ENCODE measurements around the gene DNAJA3. TPM values are rescaled to one million over a fixed set of nuclear protein-coding genes. Genes with fewer than 3 reads are reported as not detected.

DNAJA3 gene
- total and polyA plus RNA-seq, 9 of the 15 experiments (the other 6 are each of a cell fraction or from before 2014, with no cell fraction given): 8.1 to 105 (median 79.0) TPM

- Histone ChIP-seq H3K9ac (ENCODE audit: insufficient read depth in 1 of 2, low read depth in 2 of 2, low read length in 2 of 2) (peak overlapping the region; percentile 40 to 74; a peak in 3 of 4 replicates), H3K4me3 (peak overlapping the region; percentile 45), H3K27ac (ENCODE audit: extremely low read depth, low read depth, low read length) (peak overlapping the region; percentile 87), H3K27me3 (ENCODE audit: control insufficient read depth in 2 of 2, insufficient read depth in 2 of 2, low read length in 2 of 2) (no peaks in the 10 kb centered on the region), H3K9me1 (ENCODE audit: control insufficient read depth, insufficient read depth, low read length) (no peaks in the 10 kb centered on the region), H3K4me1 (replicated peaks in 1 of 2; ENCODE audit: control insufficient read depth in 2 of 2, insufficient read depth in 2 of 2, low read length in 2 of 2) (peaks cover 13 to 23% of the 10 kb centered on the region in 2 experiments; a peak in 4 of 5 replicates), H4K20me1 (replicated peaks; ENCODE audit: control insufficient read depth, insufficient read depth, low read length) (no peaks in the 10 kb centered on the region), H2AFZ (ENCODE audit: low read depth, low read length) (peak overlapping the region; percentile 76), H3K9me3 (replicated peaks; ENCODE audit: control insufficient read depth, insufficient read depth, low read depth, low read length) (no peaks in the 10 kb centered on the region), H3K36me3 (ENCODE audit: control insufficient read depth, insufficient read depth, low read length) (peaks cover 78% of the 10 kb centered on the region), H3K4me2 (ENCODE audit: insufficient read depth, low read length) (peak overlapping the region; percentile 82), H3K79me2 (ENCODE audit: control insufficient read depth, insufficient read depth, low read length) (peaks cover 63% of the 10 kb centered on the region)
- 8% methylated on average over 12 of the region's 12 CpGs for WGBS (ENCODE audit: insufficient coverage, low coverage, missing lambda C conversion rate)
- DNase-seq (ENCODE audit: extremely low read depth in 1 of 4, low spot score in 3 of 4) (peak; percentile 53 to 95 (median 63)), FAIRE-seq (peak; percentile 99), ATAC-seq (peak; percentile 95)
- BruUV-seq (replicated peaks): no TSS peak
- POLR2A ChIA-PET: interaction anchor here (0.9 to 1.7 kb wide), 6 partner anchors 10 to 182 kb away, joined by 3 to 5 read pairs (median 4); partner anchors contain the start of gene NMRAL1
- in situ Hi-C loops (cut with MboI) (no loop called here), intact Hi-C loops (cut with micrococcal nuclease) (no loop called here)
- CTCF ChIA-PET (ENCODE audit: low intra/inter-chr PET ratio): no interaction called here
- TF ChIP-seq EHMT2 (IDR thresholded peaks at IDR 0.05) (no peak), ZNF124 (CRISPR knock-in tag; IDR thresholded peaks at IDR 0.05) (no peak), YY1 (IDR thresholded peaks at IDR 0.05; ENCODE audit: borderline replicate concordance in 1 of 3, control insufficient read depth in 1 of 3, extremely low read depth in 1 of 3, insufficient read depth in 3 of 3, insufficient read length in 1 of 3, insufficient replicate concordance in 2 of 3, low read depth in 1 of 3, low read length in 2 of 3) (peak in 2 of 3 experiments; percentile 24 to 78), MTA3 (IDR thresholded peaks at IDR 0.05; ENCODE audit: borderline replicate concordance) (peak; percentile 59; the same call in 1 of the 2 replicates), TEAD2 (tag; IDR thresholded peaks at IDR 0.05) (no peak), TCF3 (CRISPR knock-in tag; IDR thresholded peaks at IDR 0.05) (peak; percentile 19; the same call in 1 of the 2 replicates), ZNF24 (IDR thresholded peaks at IDR 0.05) (no peak), ZNF253 (CRISPR knock-in tag; conservative IDR thresholded peaks at IDR 0.05) (0 out of 2 replicates have a peak, but pooled peaks have one; percentile 15), CTBP1 (IDR thresholded peaks at IDR 0.05; ENCODE audit: borderline replicate concordance) (peak; percentile 65; the same call in 1 of the 2 replicates), L3MBTL2 (IDR thresholded peaks at IDR 0.05) (peak; percentile 85), GABPA (tag; conservative IDR thresholded peaks at IDR 0.05; ENCODE audit: low read depth) (peak; percentile 57), TGIF2 (CRISPR knock-in tag; IDR thresholded peaks at IDR 0.05) (no peak), GTF2F1 (IDR thresholded peaks at IDR 0.05; ENCODE audit: low read depth, low read length) (0 out of 2 replicates have a peak, but pooled peaks have one; percentile 57), SUPT5H (IDR thresholded peaks at IDR 0.05) (peak; percentile 89), JUND (IDR thresholded peaks at IDR 0.05; ENCODE audit: borderline replicate concordance, low read depth, low read length) (peak; percentile 51; the same call in 1 of the 2 replicates), JUND (tag; IDR thresholded peaks at IDR 0.05; ENCODE audit: borderline replicate concordance, low read depth, low read length) (peak; percentile 47; the same call in 1 of the 3 replicates), NEUROD1 (IDR thresholded peaks at IDR 0.05; ENCODE audit: borderline replicate concordance, low read depth, low read length, partially characterized antibody) (no peak), ARID1B (IDR thresholded peaks at IDR 0.05) (peak; percentile 69), ZNF3 (CRISPR knock-in tag; IDR thresholded peaks at IDR 0.05) (no peak)
- TF ChIP-seq, protein P1, sequence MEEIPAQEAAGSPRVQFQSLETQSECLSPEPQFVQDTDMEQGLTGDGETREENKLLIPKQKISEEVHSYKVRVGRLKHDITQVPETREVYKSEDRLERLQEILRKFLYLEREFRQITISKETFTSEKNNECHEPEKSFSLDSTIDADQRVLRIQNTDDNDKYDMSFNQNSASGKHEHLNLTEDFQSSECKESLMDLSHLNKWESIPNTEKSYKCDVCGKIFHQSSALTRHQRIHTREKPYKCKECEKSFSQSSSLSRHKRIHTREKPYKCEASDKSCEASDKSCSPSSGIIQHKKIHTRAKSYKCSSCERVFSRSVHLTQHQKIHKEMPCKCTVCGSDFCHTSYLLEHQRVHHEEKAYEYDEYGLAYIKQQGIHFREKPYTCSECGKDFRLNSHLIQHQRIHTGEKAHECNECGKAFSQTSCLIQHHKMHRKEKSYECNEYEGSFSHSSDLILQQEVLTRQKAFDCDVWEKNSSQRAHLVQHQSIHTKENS (CRISPR knock-in tag; IDR thresholded peaks at IDR 0.05): no peak
Measured at GRCh38 chr16:4433914-4434787, 8.5 kb downstream of the DNAJA3 start.
